MM.1S (cell line): ENCODE data around the gene NFATC2.

ENCODE experiments used
- DNase-seq: peaks from one replicate; pipeline ENCODE4 v3.0.0-alpha.2; 2015
- H2AFZ ChIP-seq: fragments of 300-600 bp; sonication (generic); 2 replicates; pipeline ENCODE4 v1.6.0; 2016; ENCODE audit warnings: antibody characterized with exemption, low read length
- H3F3A ChIP-seq: fragments of 300-600 bp; sonication (generic); 2 replicates; pipeline ENCODE4 v1.6.1; 2016; ENCODE audit warnings: mild to moderate bottlenecking, antibody characterized with exemption, low read length, moderate library complexity, mixed read lengths; ENCODE audit not compliant: insufficient read depth
- H3K27ac ChIP-seq: fragments of 300-600 bp; sonication (generic); 2 replicates; pipeline ENCODE4 v1.5.1; 2016; ENCODE audit warnings: mild to moderate bottlenecking, low read length
- H3K27me3 ChIP-seq: fragments of 300-600 bp; sonication (generic); replicated peaks from 2 replicates; pipeline ENCODE4 v1.6.0; 2016; ENCODE audit warnings: low read length; ENCODE audit not compliant: insufficient read depth
- H3K36me3 ChIP-seq: fragments of 300-600 bp; sonication (generic); replicated peaks from 2 replicates; pipeline ENCODE4 v1.6.1; 2016; ENCODE audit warnings: mild to moderate bottlenecking, low read length, mixed read lengths; ENCODE audit not compliant: insufficient read depth
- H3K4me1 ChIP-seq: fragments of 300-600 bp; sonication (generic); 2 replicates; pipeline ENCODE4 v1.6.1; 2016; ENCODE audit warnings: low read length, mixed read lengths
- H3K4me2 ChIP-seq: fragments of 300-600 bp; sonication (generic); 2 replicates; pipeline ENCODE4 v1.6.0; 2016; ENCODE audit warnings: low read depth, low read length
- H3K4me3 ChIP-seq: fragments of 300-600 bp; sonication (generic); 2 replicates; pipeline ENCODE4 v1.5.1; 2016; ENCODE audit warnings: low read length, mixed read lengths
- H3K79me2 ChIP-seq: fragments of 300-600 bp; sonication (generic); 2 replicates; pipeline ENCODE4 v1.6.1; 2016; ENCODE audit warnings: mixed run types, low read length, mixed read lengths
- H3K9ac ChIP-seq: fragments of 300-600 bp; sonication (generic); 2 replicates; pipeline ENCODE4 v1.6.1; 2016; ENCODE audit warnings: low read length, mixed read lengths
- H3K9me2 ChIP-seq: fragments of 300-600 bp; sonication (generic); replicated peaks from 2 replicates; pipeline ENCODE4 v1.6.1; 2016; ENCODE audit warnings: mild to moderate bottlenecking, low read length, mixed read lengths; ENCODE audit not compliant: insufficient read depth
- H3K9me3 ChIP-seq: fragments of 300-600 bp; sonication (generic); replicated peaks from 2 replicates; pipeline ENCODE4 v1.6.1; 2016; ENCODE audit warnings: mild to moderate bottlenecking, low read length, mixed read lengths; ENCODE audit not compliant: insufficient read depth
- H4K20me1 ChIP-seq: fragments of 300-600 bp; sonication (generic); 2 replicates; pipeline ENCODE4 v1.6.1; 2016; ENCODE audit warnings: mild to moderate bottlenecking, low read length, moderate library complexity, mixed read lengths; ENCODE audit not compliant: insufficient read depth
- CTCF ChIP-seq: fragments of 300-600 bp; sonication (generic); IDR thresholded peaks from 2 replicates; pipeline ENCODE4 v1.5.1; 2016; ENCODE audit warnings: antibody characterized with exemption, low read length, mixed read lengths
- EZH2 ChIP-seq: fragments of 300-600 bp; sonication (generic); optimal IDR thresholded peaks from 2 replicates; pipeline ENCODE3; 2017; ENCODE audit warnings: low read depth, mild to moderate bottlenecking, antibody characterized with exemption, low read length, mixed read lengths
- EZH2phosphoT487 ChIP-seq: fragments of 300-600 bp; sonication (generic); IDR thresholded peaks from 2 replicates; pipeline ENCODE4 v1.6.1; 2018; ENCODE audit warnings: antibody characterized with exemption, low read length

The NFATC2 gene

DNA sequence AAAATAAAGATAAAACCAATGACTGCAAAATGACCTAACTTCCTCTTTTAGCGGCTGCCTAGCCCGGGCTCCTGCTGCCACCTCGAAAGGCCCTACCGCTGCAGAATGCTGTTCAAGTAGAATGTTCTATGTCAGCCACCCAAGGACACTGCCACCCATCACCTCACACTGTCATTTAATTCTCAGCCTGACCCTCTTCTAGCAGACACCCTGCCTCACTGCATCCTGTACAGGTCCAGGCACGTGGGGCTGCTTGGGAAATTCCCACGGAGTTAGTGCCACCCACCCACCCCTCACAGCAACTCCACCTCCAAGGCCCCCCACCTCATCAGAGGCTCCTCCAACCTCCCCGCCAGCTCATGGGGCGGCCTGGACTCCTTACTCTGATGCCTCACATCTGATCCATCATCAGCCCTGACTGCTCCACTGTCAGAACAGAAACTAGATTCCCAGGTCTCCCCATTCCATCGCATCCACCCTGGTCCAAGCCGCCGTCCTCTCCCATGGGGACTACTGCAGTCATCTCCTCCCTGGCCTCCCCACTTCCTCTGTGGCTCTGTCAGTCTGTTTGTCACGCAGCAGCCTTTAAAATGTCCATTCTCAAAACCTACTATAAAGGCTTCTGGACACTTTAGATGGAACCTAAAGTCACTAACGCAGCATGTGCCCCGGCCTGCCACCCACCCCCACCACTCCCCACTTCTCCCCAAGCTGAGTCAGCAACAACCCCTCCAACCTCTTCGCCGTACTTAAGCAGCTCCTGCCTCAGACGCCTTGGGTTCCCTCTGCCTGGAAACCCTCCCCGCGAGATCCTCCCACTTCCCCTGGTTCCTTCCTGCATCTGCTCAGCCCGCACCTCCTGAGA, 17.0 kb downstream of the NFATC2 start:
- Histone ChIP-seq H3K36me3 (no peaks in the 10 kb centered on the region), H3K9ac (no peak overlapping the region), H3K27ac (no peak overlapping the region), H2AFZ (no peak overlapping the region), H3F3A (no peaks in the 10 kb centered on the region), H3K9me2 (no peaks in the 10 kb centered on the region), H4K20me1 (no peaks in the 10 kb centered on the region), H3K79me2 (peaks cover 72% of the 10 kb centered on the region), H3K9me3 (no peaks in the 10 kb centered on the region), H3K4me1 (no peaks in the 10 kb centered on the region), H3K4me3 (no peak overlapping the region), H3K4me2 (no peak overlapping the region), H3K27me3 (no peaks in the 10 kb centered on the region)
- TF ChIP-seq EZH2phosphoT487 (no peak), CTCF (no peak), EZH2 (no peak)
- DNase-seq, result no peak

- TF ChIP-seq EZH2phosphoT487, result no peak
- H2AFZ ChIP-seq, result no peak overlapping the region
- H3F3A ChIP-seq, result no peaks in the 10 kb centered on the region
- H3K4me2 ChIP-seq, result no peak overlapping the region
- no peaks in the 10 kb centered on the region for H3K4me1 ChIP-seq
- peaks cover 53% of the 10 kb centered on the region for H3K79me2 ChIP-seq
- H3K9me3 ChIP-seq, result no peaks in the 10 kb centered on the region
- no peaks in the 10 kb centered on the region for H3K27me3 ChIP-seq
- H3K27ac ChIP-seq, result no peak overlapping the region
- DNase-seq, result no peak
- no peak overlapping the region for H3K9ac ChIP-seq
- H4K20me1 ChIP-seq, result no peaks in the 10 kb centered on the region
- H3K9me2 ChIP-seq, result no peaks in the 10 kb centered on the region
- no peaks in the 10 kb centered on the region for H3K36me3 ChIP-seq
- no peak overlapping the region for H3K4me3 ChIP-seq
Measured at GRCh38 chr20:51523276-51524013, 19.1 kb downstream of the NFATC2 start.

GRCh38 chr20:51522207-51522606, 20.3 kb downstream of the NFATC2 start:
- no peaks in the 10 kb centered on the region for H4K20me1 ChIP-seq
- peaks cover 47% of the 10 kb centered on the region for H3K79me2 ChIP-seq
- TF ChIP-seq EZH2, result no peak
- no peak for TF ChIP-seq EZH2phosphoT487
- no peak for TF ChIP-seq CTCF
- H3K4me3 ChIP-seq, result no peak overlapping the region
- H3K4me1 ChIP-seq, result no peaks in the 10 kb centered on the region
- H2AFZ ChIP-seq, result no peak overlapping the region
- DNase-seq, result no peak
- H3K27me3 ChIP-seq, result no peaks in the 10 kb centered on the region
- no peak overlapping the region for H3K9ac ChIP-seq
- no peak overlapping the region for H3K4me2 ChIP-seq
- no peaks in the 10 kb centered on the region for H3K9me3 ChIP-seq
- no peaks in the 10 kb centered on the region for H3F3A ChIP-seq
- no peaks in the 10 kb centered on the region for H3K9me2 ChIP-seq
- H3K27ac ChIP-seq, result no peak overlapping the region
- no peaks in the 10 kb centered on the region for H3K36me3 ChIP-seq
